ENCODE measurements around the gene ALX4. TPM values are rescaled to one million over a fixed set of nuclear protein-coding genes. Genes with fewer than 3 reads are reported as not detected.

The ALX4 gene
- total RNA-seq, 1 donor from 2014 or later: not detected

DNA sequence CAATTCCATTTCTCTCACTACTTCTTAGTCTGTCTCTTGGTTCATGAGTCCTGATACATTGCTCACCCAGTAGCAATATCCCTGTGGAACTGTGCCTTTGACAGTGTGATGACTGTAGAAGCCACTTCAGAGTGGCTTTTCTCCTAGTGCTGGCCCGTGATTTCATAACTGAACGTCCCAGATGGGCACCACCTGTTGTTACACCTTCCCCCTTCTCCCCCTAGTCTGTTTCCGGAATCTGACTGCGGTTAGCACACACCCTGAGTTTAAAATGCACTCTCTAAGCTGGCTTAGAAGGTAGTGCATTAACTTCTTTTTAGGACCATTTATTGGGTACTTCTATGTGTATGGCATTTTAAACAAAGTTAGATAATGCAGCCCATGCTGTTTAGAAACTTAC lies 83.0 kb downstream of the ALX4 start:
- no peak for ATAC-seq

DNA sequence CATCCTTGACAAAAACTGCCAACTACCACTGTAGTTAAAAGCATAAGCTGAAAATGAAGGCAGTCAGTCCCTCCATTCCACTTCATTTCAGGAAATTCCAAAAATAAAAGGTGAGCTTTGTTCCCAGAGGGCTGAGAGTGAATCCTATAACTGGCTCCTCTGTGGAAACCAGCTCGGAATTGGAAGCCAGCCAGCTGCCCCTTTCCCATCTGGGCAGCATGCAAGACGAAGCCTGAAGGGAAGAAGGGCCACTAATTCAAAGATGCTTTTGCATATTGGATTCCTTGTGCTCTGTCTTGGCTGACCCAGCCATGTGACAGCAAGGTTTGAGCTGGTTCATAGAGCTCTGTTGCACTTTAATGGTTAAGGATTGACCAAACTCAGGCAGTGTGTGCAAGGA lies 83.4 kb downstream of the ALX4 start:
- no peak for DNase-seq
- Histone ChIP-seq H3K27me3 (ENCODE audit: low read depth) (no peaks in the 10 kb centered on the region), H3K27ac (no peak overlapping the region), H3K4me1 (no peaks in the 10 kb centered on the region), H3K4me3 (no peak overlapping the region), H3K9me3 (no peaks in the 10 kb centered on the region), H3K36me3 (no peaks in the 10 kb centered on the region)
- TF ChIP-seq, protein P1, sequence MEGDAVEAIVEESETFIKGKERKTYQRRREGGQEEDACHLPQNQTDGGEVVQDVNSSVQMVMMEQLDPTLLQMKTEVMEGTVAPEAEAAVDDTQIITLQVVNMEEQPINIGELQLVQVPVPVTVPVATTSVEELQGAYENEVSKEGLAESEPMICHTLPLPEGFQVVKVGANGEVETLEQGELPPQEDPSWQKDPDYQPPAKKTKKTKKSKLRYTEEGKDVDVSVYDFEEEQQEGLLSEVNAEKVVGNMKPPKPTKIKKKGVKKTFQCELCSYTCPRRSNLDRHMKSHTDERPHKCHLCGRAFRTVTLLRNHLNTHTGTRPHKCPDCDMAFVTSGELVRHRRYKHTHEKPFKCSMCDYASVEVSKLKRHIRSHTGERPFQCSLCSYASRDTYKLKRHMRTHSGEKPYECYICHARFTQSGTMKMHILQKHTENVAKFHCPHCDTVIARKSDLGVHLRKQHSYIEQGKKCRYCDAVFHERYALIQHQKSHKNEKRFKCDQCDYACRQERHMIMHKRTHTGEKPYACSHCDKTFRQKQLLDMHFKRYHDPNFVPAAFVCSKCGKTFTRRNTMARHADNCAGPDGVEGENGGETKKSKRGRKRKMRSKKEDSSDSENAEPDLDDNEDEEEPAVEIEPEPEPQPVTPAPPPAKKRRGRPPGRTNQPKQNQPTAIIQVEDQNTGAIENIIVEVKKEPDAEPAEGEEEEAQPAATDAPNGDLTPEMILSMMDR (IDR thresholded peaks at IDR 0.05): no peak
- ATAC-seq: no peak
- intact Hi-C loops (cut with DNase I): no loop called here

More for the DNA sequence above, 83.0 kb downstream of the ALX4 start:
- Histone ChIP-seq H3K4me1 (no peaks in the 10 kb centered on the region), H3K4me3 (no peak overlapping the region), H3K27me3 (ENCODE audit: low read depth) (no peaks in the 10 kb centered on the region), H3K9me3 (no peaks in the 10 kb centered on the region), H3K27ac (no peak overlapping the region), H3K36me3 (no peaks in the 10 kb centered on the region)
- no peak for DNase-seq
- TF ChIP-seq, protein P1 (IDR thresholded peaks at IDR 0.05): no peak
- intact Hi-C loops (cut with DNase I): no loop called here

DNA sequence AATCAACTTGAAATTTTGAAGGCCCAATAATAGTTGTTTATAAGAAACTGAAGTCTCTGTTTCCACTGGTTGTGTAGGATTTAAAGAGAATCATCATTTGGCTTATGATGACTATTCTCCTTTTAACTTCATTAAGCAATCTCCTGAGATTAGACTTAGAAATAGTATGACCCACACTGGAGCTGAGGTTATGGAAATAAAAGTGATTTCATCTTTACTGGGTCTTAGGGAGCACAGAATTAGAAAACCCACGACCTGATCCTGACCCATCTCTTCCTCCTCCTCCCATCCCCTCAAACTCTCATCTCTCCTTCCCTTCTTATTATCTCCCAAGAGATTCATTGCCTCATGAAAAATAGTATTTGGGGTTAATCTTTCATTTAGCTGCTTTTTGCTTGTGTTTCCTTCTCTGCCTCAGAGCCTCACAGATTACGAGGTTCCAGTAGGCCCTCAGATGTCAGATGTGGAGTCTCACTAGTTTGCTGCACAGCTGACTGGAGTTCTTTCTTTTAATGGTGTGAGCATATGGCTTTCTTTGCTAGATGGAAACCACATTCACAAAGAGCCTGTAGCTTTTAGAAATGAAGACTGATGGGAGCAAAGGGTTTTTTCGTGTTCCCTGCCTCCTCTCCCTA lies 85.0 kb downstream of the ALX4 start:
- Histone ChIP-seq H3K27ac (no peak overlapping the region), H3K4me3 (no peak overlapping the region), H3K4me1 (no peaks in the 10 kb centered on the region), H3K36me3 (no peaks in the 10 kb centered on the region), H3K9me3 (no peaks in the 10 kb centered on the region), H3K27me3 (ENCODE audit: low read depth) (no peaks in the 10 kb centered on the region)
- TF ChIP-seq, protein P1 (IDR thresholded peaks at IDR 0.05): no peak
- ATAC-seq (no peak), DNase-seq (no peak)
- intact Hi-C loops (cut with DNase I): no loop called here

DNA sequence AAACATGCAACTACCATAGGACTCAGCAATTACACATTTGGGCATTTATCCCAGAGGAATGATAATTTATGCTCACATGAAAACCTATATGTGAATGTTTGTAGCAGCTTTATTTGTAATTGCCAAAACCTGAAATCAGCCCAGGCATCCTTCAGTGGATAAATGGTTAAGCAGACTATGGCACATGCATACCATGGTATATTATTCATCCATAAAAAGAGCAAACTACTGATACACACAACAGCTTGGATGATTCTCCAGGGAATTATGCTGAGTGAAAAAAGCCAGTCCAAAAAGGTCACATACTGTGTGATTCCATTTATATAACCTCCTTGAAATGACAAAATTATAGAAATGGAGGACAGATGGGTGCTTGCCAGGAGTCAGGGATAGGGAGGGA lies 86.7 kb downstream of the ALX4 start:
- no peaks in the 10 kb centered on the region for H3K36me3 ChIP-seq
- H3K27ac ChIP-seq: no peak overlapping the region
- no peaks in the 10 kb centered on the region for H3K27me3 ChIP-seq (ENCODE audit: low read depth)
- TF ChIP-seq, protein P1 (IDR thresholded peaks at IDR 0.05): no peak
- H3K4me1 ChIP-seq: no peaks in the 10 kb centered on the region
- no peaks in the 10 kb centered on the region for H3K9me3 ChIP-seq
- no peak for DNase-seq
- intact Hi-C loops (cut with DNase I): no loop called here
- H3K4me3 ChIP-seq: no peak overlapping the region
- ATAC-seq: no peak

DNA sequence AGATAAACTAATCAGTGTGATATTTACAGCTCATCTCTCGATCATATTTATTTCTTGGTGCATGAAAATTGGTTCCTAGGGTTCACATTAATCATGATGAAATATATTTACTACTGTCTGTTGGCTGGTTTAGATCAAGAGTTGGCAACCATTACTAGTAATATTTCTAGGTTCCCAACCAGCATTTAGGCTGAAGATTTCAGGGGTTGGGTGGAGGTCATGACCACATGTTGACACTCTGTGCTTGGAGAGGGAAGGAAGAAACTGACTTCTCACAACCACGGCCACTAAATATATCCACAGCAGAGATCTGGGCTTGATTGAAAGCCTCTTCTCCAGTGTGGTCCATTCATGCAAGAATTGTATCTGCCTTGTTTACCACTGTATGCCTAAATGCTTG lies 87.9 kb downstream of the ALX4 start:
- no peaks in the 10 kb centered on the region for H3K36me3 ChIP-seq
- no peak for ATAC-seq

More for the DNA sequence above, 87.9 kb downstream of the ALX4 start:
- Histone ChIP-seq H3K4me3 (no peak overlapping the region), H3K4me1 (no peaks in the 10 kb centered on the region), H3K9me3 (no peaks in the 10 kb centered on the region), H3K27ac (no peak overlapping the region), H3K27me3 (ENCODE audit: low read depth) (no peaks in the 10 kb centered on the region)
- intact Hi-C loops (cut with DNase I): no loop called here
- TF ChIP-seq, protein P1 (IDR thresholded peaks at IDR 0.05): no peak
- no peak for DNase-seq
